Peyer's patch (tissue), 4 donors: ENCODE data around the gene FOXK1. TPM values are rescaled to one million over a fixed set of nuclear protein-coding genes. Genes with fewer than 3 reads are reported as not detected.

Experiments
- DNase-seq, 3 donors: peaks; one replicate each; pipeline ENCODE4 v3.0.0-alpha.2; 2017 to 2019
- H3K27ac ChIP-seq, 4 donors: fragments of 200-600 bp; sonication (generic); one replicate each; pipeline ENCODE4 v1.5.1; 2016 to 2019
- H3K27me3 ChIP-seq, 2 donors: fragments of 200-600 bp; sonication (generic); one replicate each; pipeline ENCODE4 v1.5.1; 2019
- H3K36me3 ChIP-seq, 3 donors: fragments of 200-600 bp; sonication (generic); one replicate each; pipeline ENCODE4 v1.5.1; 2016 to 2019
- H3K4me1 ChIP-seq, 4 donors: fragments of 200-600 bp; sonication (generic); one replicate each; pipeline ENCODE4 v1.5.1; 2016 to 2019
- H3K4me3 ChIP-seq, 4 donors: fragments of 200-600 bp; sonication (generic); 1 replicate in 3 of 4; 2 replicates in 1 of 4; pipeline ENCODE4 v1.5.1; 2016 to 2019; ENCODE audit warnings: mild to moderate bottlenecking in 1 of 4
- H3K9me3 ChIP-seq, 4 donors: fragments of 200-600 bp; sonication (generic); one replicate each; pipeline ENCODE4 v1.5.1; 2016 to 2019; ENCODE audit warnings: mild to moderate bottlenecking in 1 of 4
- CTCF ChIP-seq, 6 experiments: fragments of 450-650 bp in 4 of 6; fragments of 200-600 bp in 2 of 6; sonication (generic) in 1 of 6; IDR thresholded peaks; one replicate each; pipeline ENCODE4 v1.5.1; 2017 to 2019; ENCODE audit warnings: antibody characterized with exemption in 6 of 6, mild to moderate bottlenecking in 3 of 6, moderate library complexity in 1 of 6
- POLR2A ChIP-seq, 2 donors: fragments of 450-650 bp; IDR thresholded peaks; one replicate each; pipeline ENCODE4 v1.5.1; 2017; ENCODE audit warnings: antibody characterized with exemption in 2 of 2, mild to moderate bottlenecking in 2 of 2, moderate library complexity in 2 of 2
- total RNA-seq, 4 donors: library from RNA; depleted of rRNA; stranded (reverse); fragments of >200 nt; gene quantifications; one replicate each; pipeline ENCODE4 v1.1.0, GENCODE V29; 2016

Gene FOXK1
- total RNA-seq, 4 donors from 2014 or later: 14.9 to 47.0 (median 36.1) TPM

GRCh38 chr7:4754433-4755010 is 72.4 kb downstream of the FOXK1 start:
- no peak overlapping the region for H3K27ac ChIP-seq
- DNase-seq: no peak
- no peak overlapping the region for H3K4me3 ChIP-seq
- no peaks in the 10 kb centered on the region for H3K9me3 ChIP-seq
- H3K36me3 ChIP-seq: peaks cover 0 to 53% (median 0%) of the 10 kb centered on the region in 3 donors
- H3K4me1 ChIP-seq: peaks cover 0 to 10% (median 0%) of the 10 kb centered on the region in 4 donors
- no peaks in the 10 kb centered on the region for H3K27me3 ChIP-seq
- no peak for TF ChIP-seq CTCF (IDR thresholded peaks at IDR 0.05)
- TF ChIP-seq POLR2A (IDR thresholded peaks at IDR 0.05): no peak

- peaks cover 0 to 59% (median 0%) of the 10 kb centered on the region in 3 donors for H3K36me3 ChIP-seq
These were observed 73.0 kb downstream of the FOXK1 start for GRCh38 chr7:4755045-4755444.

GRCh38 chr7:4758111-4758510 is 76.0 kb downstream of the FOXK1 start:
- Histone ChIP-seq H3K9me3 (no peaks in the 10 kb centered on the region), H3K4me1 (peaks cover 0 to 10% (median 0%) of the 10 kb centered on the region in 4 donors), H3K4me3 (no peak overlapping the region), H3K27ac (no peak overlapping the region), H3K36me3 (peaks cover 0 to 89% (median 0%) of the 10 kb centered on the region in 3 donors), H3K27me3 (no peaks in the 10 kb centered on the region)
- no peak for DNase-seq
- no peak for TF ChIP-seq CTCF (IDR thresholded peaks at IDR 0.05)
- TF ChIP-seq POLR2A (IDR thresholded peaks at IDR 0.05): no peak

More at GRCh38 chr7:4755045-4755444, 73.0 kb downstream of the FOXK1 start:
- Histone ChIP-seq H3K4me3 (no peak overlapping the region), H3K27ac (no peak overlapping the region), H3K27me3 (no peaks in the 10 kb centered on the region), H3K4me1 (peaks cover 0 to 10% (median 0%) of the 10 kb centered on the region in 4 donors), H3K9me3 (no peaks in the 10 kb centered on the region)
- TF ChIP-seq POLR2A (IDR thresholded peaks at IDR 0.05) (no peak), CTCF (IDR thresholded peaks at IDR 0.05) (no peak)
- DNase-seq: no peak

- H3K4me1 ChIP-seq: peaks cover 0 to 5% (median 0%) of the 10 kb centered on the region in 4 donors
- H3K27me3 ChIP-seq: no peaks in the 10 kb centered on the region
- TF ChIP-seq CTCF (IDR thresholded peaks at IDR 0.05) (no peak), POLR2A (IDR thresholded peaks at IDR 0.05) (no peak)
- no peak overlapping the region for H3K4me3 ChIP-seq
- peaks cover 0 to 96% (median 0%) of the 10 kb centered on the region in 3 donors for H3K36me3 ChIP-seq
- no peak for DNase-seq
- H3K9me3 ChIP-seq: no peaks in the 10 kb centered on the region
- H3K27ac ChIP-seq: no peak overlapping the region
These were observed 76.7 kb downstream of the FOXK1 start for GRCh38 chr7:4758791-4759190.

- H3K27me3 ChIP-seq: no peaks in the 10 kb centered on the region
- DNase-seq: no peak
- H3K27ac ChIP-seq: no peak overlapping the region
- peaks cover 0 to under 1% (median 0%) of the 10 kb centered on the region in 4 donors for H3K4me1 ChIP-seq
- no peaks in the 10 kb centered on the region for H3K9me3 ChIP-seq
- TF ChIP-seq POLR2A (IDR thresholded peaks at IDR 0.05) (no peak), CTCF (IDR thresholded peaks at IDR 0.05) (no peak)
- no peak overlapping the region for H3K4me3 ChIP-seq
- peaks cover 0 to 99% (median 0%) of the 10 kb centered on the region in 3 donors for H3K36me3 ChIP-seq
These were observed 77.1 kb downstream of the FOXK1 start for GRCh38 chr7:4759211-4759610.
